ENCODE measurements around the gene ZSCAN10.
A peak's percentile ranks its signal among the peaks of the same experiment; 100 is the strongest.

Gene ZSCAN10

DNA sequence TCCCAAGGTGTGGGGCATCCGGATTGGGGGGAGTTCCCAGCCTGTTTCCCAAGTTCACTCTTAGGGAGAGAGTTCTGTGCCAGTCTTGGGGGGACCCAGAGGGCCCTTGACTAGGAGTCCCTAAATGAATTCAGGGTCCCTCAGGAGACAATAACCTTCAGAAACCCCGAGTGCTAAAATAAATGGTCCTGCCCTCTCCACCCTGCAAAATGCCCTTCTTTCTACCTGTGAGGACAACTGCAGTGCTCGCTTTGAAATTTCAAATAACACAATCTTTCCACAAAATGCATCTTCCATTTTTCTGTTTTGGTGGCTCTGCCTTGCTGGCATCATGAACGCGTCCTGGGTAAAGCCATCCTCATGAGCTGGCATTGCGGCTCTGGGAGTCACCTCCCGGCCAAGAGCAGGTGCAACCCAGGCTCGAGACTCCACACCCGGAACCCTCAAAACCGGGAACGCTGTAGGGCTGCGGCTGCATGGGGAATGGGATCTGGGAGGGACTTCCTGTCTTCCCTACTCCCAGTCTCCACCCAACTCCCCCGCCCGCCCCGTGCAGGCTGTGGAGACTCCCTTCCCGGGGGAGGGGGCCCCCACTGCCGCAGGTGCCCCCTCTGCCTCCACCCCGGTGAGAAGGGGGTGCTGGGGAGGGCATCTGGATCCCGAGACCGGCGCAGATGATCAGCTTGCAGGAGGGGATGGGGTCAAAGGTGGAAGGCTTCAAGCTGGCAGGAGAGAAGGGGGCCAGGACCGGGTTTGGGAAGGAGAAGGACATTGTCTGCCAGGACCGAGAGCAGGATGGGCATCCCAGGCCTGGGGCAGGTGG lies 13.2 kb upstream of the ZSCAN10 start, which contains the start of gene ZNF205:
ZNF205 (plus strand) TSS at position 529 of the 823 bp plus-strand sequence. CDS start 845 bp downstream, outside the sequence.
- no peak for DNase-seq (ENCODE audit: low read depth)

DNA sequence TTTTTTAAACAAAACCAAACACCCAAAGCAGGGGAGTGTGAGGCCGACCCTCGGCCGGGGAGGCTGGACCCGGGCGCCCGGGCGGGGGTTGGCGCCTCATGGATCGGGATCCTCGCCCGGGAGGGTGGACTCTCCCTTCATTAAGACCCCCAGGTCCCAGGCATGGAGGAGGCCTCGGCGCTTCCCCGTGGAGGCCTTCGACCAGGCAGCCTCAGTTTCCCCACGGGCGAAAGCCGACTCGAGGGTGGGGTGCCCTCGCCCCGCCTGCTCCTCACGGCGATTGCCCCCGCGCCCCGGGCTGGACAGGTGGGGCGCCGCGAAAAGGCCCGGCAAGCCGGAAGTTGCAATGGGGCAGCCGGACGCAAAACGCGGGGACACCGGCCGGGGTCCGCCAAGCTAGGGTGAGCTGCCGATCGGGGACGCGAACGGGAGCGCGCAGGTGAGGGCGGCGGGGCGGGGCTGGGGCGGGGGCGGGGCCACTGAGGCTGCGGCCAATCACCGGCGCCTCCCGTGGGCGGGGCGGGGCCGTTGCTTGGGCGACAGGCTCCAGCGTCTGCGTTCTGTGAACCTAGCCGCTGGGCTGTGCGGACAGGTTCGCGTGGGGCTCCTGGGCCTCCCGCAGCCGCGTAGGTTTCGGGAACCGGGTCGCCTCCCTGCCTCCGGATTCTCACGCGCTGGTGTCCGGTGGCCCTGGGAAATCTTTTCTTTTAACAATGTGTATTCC lies 7.3 kb upstream of the ZSCAN10 start:
- peak; percentile 93 for DNase-seq (ENCODE audit: low read depth)

DNA sequence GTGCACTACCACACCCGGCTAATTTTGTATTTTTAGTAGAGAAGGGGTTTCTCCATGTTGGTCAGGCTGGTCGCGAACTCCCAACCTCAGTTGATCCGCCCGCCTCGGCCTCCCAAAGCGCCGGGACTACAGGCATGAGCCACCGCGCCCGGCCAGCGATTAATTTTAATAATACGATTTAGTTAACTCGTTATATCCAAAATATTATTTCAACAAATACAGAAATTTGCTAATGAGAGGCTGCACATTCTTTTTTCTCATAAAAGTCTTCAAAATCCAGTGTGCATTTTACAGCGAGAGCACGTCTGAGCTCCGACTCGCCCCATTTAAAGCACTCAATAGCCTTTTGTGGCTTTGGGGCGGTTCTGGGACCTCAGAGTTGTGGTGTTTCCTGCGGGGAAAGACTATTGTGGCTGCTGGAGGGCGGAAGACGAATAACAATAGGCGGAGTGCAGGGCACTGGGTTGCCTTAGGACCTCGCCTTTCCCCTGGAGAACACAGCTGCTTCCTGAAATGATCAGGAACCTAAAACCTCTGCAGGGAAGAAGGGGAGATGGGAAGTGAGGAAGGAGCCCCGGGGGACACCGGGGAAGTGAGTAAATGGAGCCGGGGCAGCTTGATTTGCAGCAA lies 2.9 kb upstream of the ZSCAN10 start:
- no peak for DNase-seq (ENCODE audit: low read depth)

DNA sequence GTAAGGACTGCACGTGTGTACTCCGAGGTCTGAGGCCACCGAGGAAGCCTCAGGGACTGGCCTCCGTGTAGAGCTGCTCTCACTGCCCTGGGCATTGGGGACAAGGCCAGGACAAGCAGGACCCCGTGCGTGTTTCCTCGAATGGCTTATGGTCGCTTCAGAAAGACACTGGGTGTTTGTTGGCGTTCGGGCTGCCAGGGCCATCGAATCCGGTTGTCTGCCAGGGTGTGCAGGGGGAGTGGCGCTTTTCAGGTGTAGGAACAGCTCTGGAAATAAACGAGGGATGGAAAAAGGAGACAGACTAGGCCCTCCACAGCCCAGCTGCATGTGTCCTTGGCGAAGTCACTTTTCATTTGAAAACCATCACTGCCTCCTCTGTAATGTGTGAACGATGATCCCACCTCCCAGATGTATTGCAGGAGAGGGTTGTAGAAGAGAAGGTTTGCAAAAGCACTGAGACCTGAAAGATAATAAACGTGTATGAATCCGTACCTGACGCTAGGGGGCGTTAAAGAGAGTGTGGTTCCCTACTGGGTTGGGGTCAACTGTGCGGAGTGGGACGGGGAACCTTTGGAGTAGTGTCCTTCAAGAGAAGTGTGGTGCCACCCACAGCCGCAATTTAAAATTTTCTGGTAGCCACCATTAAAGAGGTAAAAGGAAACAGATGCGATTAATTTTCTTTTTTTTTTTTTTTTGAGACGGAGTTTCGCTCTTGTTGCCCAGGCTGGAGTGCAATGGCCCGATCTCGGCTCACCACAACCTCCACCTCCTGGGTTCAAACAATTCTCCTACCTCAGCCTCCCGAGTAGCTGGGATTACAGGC lies 2.1 kb upstream of the ZSCAN10 start:
- DNase-seq (ENCODE audit: low read depth), result no peak

DNA sequence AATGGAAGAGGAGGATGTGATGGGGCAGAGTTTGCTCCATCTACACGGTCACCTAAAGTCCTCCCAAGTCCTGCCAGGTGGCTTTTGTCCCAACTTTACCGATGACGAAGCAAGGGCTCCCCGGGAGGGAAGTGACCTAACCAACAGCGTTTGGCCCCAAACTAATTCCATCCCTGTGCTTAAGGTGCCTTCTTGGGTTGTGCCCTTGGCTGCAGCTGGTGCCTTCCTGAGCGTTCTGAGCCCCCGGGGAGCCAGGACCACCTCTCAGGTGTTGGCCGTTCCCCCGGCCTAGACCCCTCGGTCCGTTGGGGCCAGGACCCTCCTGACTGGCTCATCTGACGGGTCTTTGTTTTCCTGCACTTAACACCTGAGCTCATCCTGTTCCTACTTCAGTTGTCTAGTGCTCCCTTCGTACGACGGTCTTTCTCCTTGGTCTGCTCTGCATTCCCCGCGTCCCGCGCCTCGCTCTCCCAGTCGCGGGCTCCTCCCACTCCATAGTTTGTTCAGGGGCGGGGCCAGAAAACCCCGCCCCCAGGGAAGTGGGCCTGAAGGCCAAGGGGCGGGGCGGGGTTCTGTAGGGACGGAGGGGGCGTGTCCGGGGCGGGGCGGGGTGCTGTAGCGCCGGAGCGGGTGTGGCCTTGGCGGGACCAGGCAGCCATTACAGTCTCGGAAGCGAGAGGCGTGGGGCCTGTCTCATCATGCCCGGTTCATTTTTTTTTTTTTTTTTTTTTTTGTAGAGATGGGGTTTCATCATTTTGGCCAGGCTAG lies 822 bp upstream of the ZSCAN10 start:
- peak; percentile 93 for DNase-seq (ENCODE audit: low read depth)

DNA sequence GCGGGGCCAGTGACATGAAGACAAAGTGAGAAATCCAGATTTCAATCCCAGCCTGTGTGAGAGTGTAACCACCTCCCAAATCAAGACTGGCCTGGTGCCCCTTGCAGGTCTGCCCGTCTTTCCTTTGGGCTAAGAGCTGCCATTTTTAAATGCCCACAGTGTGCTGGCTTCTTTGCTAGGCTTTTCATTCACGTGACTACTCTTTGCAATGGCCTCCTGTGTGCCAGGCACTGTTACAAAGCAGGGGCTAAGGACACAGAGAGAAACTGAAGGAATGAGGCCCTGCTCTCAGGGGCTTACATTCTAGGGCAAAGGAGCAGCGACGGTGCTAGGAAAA lies 269 bp upstream of the ZSCAN10 start:
- DNase-seq (ENCODE audit: low read depth), result no peak

DNA sequence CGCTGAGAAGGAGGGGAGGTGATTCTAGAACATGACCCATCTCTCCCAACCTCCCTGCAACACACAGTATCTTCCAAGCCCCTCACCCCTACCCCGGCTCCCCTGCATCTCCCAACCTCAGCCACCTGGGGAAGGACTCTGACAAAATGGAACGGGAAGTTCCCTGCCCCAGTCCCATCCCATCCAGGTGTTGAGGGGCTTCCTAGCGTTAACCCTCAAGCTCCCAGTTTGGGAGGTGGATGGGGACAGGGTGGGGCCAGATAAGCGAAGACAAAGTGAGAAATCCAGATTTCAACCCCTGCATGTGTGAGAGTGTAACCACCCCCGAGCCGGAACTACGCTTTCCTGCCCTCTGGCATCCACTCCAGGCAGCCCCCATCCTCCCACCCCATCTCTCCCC lies 1.8 kb downstream of the ZSCAN10 start:
- no peak for DNase-seq (ENCODE audit: low read depth)

DNA sequence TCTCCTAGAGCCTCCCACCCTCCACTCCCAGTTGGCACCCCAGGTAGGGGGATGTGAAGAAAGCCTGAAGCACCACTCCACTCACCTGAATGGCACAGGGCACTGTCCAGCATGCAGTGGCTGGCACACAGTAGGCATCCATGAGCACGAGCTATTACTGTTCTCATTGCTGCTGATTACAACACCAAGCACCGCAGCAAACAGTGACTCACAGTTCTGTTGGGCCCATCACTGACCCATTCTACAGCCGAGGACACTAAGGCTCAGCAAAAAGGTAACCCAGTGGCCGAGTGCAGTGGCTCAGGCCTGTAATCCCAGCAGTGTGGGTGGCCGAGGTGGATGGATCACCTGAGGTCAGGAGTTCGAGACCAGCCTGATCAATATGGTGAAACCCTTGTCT lies 2.7 kb downstream of the ZSCAN10 start:
- DNase-seq (ENCODE audit: low read depth), result no peak

DNA sequence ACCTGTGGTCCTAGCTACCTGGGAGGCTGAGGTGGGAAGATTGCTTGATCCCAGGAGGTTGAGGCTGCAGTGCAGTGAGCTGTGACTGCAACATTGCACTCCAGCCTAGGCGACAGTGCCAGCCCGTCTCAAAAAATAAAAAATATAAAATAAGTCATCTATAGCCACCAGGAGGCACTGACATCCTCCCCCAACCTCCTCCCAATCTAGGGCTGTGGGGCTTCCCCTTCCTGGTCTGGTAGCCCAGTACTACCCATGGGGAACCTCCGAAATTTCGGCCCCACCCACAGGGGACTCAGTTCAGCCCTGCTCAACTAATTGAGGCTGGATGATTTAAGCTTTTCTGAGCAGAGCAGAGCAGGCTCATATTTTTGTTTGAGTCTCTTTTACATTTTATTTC lies 3.2 kb downstream of the ZSCAN10 start:
- DNase-seq (ENCODE audit: low read depth), result peak; percentile 58

DNA sequence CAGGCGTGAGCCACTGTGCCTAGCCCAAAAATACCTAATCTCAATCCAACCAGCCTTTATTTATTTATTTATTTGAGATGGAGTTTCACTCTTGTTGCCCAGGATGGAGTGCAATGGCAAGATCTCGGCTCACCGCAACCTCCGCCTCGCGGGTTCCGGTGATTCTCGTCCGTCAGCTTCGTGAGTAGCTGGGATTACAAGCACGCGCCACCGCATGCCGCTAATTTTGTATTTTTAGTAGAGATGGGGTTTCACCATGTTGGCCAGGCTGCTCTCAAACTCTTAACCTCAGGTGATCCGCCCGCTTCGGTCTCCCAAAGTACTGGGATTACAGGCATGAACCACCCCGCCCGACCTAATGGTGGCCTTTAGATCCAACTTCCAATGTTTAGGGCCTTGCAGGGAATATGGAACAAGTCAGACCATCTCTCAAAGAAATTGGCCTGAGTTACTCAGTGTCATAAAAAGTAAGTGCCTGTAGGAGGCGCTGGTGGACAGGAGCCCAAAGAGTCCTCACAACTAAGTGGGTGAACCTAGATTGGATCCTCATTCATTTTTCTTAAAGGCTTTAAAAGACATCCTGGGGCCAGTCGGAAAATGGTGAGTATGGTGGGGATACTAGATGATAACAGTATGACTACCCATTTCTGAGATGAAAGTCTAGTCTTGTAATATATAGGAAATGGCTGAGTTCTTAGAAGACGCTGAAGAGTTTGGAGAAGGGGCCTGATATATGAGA lies 4.6 kb downstream of the ZSCAN10 start:
- no peak for DNase-seq (ENCODE audit: low read depth)

DNA sequence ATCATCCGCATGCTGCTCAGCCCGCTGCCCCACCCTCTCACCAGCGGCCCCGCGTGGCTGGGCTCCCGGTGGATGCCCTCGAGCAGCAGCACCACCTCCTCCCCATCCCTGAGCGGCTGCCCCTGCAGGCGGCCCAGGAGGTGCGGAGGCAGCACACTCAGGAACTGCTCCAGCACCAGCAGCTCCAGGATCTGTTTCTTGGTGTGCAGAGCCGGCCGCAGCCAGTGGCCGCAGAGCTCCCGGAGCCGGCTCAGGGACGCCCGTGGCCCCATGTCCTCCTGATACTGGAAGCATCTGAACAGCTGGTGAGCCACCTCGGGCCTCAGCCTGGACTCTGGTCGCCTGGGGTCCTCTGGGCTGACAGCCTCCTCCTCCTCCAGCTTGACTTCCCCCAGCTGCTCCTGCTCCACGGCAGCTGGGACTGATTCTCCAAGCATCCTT lies 6.6 kb downstream of the ZSCAN10 start:
- DNase-seq (ENCODE audit: low read depth), result no peak

DNA sequence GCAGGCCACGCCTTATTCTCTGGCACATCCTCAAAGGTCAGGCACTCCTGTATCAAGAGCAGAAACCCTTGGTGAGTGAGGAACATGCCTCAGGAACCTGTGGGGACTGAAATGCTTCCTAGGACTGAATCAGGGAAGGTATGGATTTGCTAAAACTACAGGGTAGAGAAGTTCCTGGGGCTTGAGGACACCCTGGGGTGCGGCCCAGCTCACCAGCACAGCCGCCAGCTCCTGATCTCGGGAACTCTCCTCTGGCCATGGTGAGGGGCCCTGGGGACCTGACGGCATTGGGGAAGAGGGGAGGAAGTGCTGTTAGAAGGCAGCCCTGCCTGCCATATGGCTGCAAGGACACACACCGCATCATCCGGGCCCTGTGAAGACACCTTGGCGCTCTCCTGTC lies 7.5 kb downstream of the ZSCAN10 start:
- no peak for DNase-seq (ENCODE audit: low read depth)

DNA sequence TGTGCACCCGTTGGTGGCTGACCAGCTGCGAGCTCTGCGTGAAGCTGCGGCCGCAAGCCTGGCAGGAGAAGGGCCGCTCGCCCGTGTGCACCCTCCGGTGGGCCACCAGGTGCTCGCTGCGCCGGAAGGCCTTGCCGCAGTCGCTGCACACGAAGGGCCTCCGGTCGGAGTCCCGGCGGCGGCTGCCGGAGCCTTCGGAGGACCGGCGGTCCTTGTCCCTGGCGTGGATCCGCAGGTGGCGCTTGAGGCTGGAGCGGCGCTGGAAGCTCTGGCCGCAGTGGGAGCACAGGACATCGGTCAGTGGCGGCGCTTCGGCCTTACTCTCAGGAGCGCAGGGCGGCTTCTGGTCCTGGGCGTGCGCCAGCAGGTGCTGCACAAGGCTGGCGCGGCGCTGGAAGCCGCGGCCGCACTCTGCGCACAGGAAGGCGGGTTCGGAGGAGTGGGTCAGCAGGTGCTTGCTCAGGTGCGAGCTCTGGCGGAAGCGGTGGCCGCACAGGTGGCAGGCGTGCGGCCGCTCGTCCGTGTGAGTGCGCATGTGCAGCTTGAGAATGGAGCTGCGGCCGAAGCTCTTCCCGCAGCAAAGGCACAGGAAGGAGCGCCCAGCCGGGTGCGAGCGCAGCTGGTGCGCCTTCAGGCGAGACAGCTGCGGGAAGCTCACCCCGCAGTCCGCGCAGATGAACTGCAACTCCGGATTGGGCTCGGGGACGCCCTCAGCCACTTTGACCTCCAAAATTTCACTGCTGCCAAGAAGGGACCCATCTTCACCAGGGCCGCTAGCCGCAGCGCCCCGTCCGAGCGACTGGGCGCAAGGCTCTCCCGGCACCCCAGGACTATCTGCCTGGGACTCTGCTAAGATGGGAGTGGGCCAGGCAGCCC lies 9.1 kb downstream of the ZSCAN10 start:
- DNase-seq (ENCODE audit: low read depth), result no peak

DNA sequence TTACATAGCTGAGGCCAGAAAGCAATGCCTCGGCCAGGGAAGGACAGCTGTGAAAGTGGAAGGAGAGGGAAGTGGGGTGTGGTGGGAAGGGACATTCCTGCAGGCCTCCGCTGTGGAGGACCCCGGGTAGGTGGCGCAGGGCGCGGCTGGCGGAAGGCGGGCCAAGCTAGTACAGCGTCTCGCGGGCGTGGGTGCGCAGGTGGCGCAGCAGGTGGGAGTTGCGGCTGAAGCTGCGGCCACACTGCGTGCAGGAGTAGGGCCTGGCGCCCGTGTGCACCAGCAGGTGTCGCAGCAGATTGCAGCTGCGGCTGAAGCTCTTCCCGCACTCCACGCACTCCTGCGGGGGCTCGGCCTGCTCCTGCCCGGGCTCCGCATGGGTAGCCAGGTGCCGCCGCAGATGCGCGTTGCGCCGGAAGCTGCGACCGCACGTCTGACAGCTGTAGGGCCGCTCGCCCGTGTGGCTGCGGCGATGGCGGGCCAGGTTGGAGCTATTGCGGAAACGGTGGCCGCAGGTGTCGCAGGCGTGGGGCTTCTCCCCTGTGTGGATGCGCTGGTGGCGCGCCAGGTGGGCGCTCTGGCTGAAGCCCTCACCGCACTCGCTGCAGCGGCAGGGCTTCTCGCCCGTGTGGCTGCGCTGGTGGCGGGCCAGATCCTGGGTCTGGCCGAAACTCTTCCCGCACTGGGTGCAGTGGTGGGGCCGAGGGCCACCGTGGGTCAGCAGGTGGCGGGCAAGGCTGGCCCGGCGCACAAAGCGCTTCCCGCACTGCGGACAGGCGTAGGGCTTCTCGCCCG lies 10.0 kb downstream of the ZSCAN10 start:
- no peak for DNase-seq (ENCODE audit: low read depth)

DNA sequence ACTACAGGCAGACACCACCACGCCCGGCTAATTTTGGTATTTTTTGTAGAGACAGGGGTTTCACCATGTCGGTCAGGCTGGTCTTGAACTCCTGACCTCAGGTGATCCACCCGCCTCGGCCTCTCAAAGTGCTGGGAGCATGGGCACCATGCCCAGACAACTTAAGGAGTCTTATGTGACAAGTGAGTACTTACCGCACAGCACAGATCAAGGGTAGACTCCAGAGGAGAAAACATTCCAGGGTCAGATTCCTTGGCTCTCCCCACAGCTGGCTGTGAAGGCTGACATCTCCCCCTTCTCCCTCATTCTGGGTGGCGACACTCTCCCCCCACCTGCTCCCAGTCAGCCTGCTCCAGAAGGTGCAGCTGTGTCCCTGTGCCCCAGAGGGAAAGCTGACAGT lies 10.6 kb downstream of the ZSCAN10 start:
- DNase-seq (ENCODE audit: low read depth), result no peak

DNA sequence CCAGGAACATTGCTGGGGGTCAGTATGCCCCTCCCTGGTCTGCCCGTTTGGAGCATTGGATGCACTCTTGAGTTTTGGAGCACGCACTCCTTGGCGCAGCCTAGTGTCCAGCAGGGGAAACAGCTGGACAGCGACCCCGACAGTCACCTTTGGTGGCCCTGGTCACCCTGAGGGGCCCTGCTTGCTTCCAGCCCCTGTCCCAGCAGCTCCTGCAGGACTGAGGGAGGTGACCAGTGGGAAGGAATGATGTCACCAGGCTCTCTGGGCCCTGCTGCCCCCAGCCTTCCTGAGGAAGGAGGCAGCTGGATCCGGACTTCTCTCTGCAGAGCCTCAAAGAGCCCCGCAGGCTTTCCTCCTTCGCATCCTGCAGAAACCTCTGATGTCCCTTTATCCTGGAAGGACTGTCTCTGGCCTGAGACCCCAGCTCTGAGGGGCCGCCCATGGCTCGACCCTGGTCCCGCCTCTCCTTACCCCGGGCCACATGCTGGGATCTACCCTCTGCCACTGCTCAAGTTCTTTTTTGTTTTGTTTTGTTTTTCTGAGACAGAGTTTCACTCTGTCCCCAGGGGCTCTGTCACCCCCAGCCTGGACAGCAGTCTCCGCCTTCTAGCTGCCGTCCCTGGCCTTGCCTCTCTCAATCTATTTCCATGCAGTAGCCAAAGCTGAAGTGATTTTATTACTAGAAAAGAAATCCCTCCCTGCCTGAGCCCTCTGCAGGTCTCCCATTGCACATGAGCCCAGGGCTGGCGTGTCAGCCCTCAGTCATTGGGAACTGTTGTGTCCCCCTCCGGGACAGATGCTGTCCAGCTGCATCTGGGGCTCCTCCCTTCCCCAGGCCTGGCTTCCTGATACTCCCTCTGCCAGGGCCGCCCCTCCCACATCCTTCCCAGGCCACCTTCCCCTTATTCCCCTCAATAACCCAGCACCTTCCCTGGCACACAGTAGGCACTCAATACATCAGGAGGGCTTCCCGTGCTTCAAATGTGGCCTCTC lies 11.6 kb downstream of the ZSCAN10 start:
- DNase-seq (ENCODE audit: low read depth), result no peak

DNA sequence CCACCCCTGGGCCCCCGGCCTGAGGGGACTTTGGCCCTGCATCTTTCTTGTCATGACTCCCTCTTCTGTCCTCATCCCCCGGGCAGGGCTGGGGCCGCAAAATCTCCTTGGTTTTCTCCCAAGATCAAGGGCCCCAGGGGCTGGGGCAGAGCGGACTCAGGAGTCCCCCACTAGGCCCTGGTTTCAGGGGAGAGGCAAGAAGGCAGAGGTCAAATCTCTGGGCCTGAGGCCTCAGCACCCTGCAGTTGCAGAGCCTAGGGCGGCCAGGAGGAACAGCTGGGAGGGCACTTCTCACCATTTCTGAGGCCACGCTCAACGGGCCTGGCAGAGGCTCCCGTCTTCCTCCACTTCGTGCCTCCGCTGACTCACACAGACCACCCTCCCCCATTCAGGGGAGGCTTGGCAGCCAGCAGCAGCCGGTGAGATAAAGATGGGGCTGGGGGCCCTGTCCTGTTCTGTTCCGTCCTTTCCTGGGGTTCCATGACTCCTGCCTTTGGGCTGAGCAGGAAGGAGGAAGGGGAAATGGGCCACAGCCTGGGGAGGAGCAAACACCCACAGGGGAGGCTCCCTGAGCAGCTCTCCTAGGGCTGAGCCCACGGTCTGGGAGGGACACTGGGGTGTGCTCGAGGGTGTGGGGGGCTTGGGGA lies 12.4 kb downstream of the ZSCAN10 start:
- no peak for DNase-seq (ENCODE audit: low read depth)

Data from activated T-cell treated with anti-CD3 and anti-CD28 coated beads for 48 hours (primary cell).